Activated naive CD8-positive, alpha-beta T cell (primary cell): ENCODE results near the gene MED12.

Experiments
- H3K27ac Mint-ChIP-seq: one replicate; pipeline ENCODE4 v1.8.0; 2021; ENCODE audit warnings: mixed read lengths
- H3K27me3 Mint-ChIP-seq: one replicate; pipeline ENCODE4 v1.8.0; 2021; ENCODE audit warnings: mixed read lengths
- H3K36me3 Mint-ChIP-seq: one replicate; pipeline ENCODE4 v1.8.0; 2021; ENCODE audit warnings: mixed read lengths
- H3K4me1 Mint-ChIP-seq: one replicate; pipeline ENCODE4 v1.8.0; 2021; ENCODE audit warnings: low read depth, mixed read lengths
- H3K4me3 Mint-ChIP-seq: one replicate; pipeline ENCODE4 v1.8.0; 2021; ENCODE audit warnings: mild to moderate bottlenecking, mixed read lengths
- H3K9me3 Mint-ChIP-seq: one replicate; pipeline ENCODE4 v1.8.0; 2021; ENCODE audit warnings: low read depth, mixed read lengths

Gene MED12

DNA sequence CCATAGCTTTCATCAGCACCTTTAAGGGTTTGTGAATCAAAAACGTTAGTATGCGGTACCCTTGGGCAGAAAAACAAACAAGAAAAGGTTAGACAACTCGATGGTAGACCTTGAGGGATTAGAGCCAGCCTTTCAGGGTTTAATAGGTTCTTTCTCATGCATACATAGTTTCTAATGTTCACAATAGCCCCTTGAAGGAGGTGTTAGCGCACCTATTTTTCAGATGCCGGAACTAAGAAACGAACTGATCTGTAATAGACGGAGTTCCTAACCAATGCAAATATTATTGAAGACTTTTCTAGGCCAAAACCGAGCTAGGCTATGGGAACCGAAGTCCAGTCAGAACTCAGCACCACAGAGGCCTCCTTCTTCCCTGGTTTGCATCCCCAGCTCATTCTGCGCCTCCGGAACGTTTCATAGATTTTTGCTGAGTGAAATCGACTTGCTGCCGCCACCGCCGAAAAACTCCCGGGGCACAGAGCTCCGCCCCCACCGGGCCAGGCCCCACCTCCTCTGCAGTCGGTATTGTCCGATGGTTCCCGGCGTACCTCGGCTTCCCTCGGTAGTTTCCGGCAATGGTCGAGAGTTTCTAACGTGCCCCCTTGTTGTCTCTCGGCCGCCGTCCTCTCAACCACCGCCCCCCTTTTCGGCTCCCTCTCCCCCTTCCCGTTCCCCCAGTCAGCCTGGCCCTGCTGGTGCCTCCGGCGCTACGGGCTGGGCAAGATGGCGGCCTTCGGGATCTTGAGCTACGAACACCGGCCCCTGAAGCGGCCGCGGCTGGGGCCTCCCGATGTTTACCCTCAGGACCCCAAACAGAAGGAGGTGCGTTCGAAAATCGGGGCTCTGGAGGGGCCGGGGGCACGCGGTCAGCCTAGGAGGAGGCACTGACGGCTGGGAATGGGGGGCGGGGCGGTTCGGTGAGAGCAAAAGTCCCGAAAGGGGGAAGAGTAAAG is at the start of gene MED12:
TSS of gene MED12 (plus strand) at position 565 of the 953 bp plus-strand sequence. CDS start at position 724, 159 bp downstream.
- Mint-ChIP-seq H3K36me3 (no peaks in the 10 kb centered on the region), H3K4me1 (peaks cover 31% of the 10 kb centered on the region), H3K27ac (peak within 1 kb of the TSS; percentile 91), H3K4me3 (peak within 1 kb of the TSS; percentile 88), H3K9me3 (no peaks in the 10 kb centered on the region), H3K27me3 (no peaks in the 10 kb centered on the region)

DNA sequence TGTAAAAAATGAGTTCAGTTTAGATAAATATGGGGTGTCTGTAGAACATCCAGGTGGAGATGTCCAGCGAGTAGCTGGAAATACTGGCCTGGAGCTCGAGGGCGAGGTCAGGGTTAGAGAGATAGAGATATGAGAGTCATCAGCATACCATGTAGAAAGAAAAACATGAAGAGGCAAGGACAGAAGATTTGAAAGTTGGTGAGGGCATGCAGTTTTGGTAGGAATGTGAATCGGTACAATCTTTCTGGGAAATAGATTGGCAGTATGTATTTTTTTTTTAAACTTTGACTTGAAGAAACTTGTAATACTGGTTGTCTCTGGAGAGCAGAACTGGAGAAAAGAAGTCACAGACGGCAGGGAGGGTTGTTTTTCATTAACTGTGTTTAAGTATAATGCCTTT is 47.9 kb upstream of the MED12 start:
- peaks cover 15% of the 10 kb centered on the region for H3K4me1 Mint-ChIP-seq
- H3K36me3 Mint-ChIP-seq, result no peaks in the 10 kb centered on the region
- no peak overlapping the region for H3K4me3 Mint-ChIP-seq
- no peaks in the 10 kb centered on the region for H3K9me3 Mint-ChIP-seq
- no peaks in the 10 kb centered on the region for H3K27me3 Mint-ChIP-seq
- no peak overlapping the region for H3K27ac Mint-ChIP-seq

DNA sequence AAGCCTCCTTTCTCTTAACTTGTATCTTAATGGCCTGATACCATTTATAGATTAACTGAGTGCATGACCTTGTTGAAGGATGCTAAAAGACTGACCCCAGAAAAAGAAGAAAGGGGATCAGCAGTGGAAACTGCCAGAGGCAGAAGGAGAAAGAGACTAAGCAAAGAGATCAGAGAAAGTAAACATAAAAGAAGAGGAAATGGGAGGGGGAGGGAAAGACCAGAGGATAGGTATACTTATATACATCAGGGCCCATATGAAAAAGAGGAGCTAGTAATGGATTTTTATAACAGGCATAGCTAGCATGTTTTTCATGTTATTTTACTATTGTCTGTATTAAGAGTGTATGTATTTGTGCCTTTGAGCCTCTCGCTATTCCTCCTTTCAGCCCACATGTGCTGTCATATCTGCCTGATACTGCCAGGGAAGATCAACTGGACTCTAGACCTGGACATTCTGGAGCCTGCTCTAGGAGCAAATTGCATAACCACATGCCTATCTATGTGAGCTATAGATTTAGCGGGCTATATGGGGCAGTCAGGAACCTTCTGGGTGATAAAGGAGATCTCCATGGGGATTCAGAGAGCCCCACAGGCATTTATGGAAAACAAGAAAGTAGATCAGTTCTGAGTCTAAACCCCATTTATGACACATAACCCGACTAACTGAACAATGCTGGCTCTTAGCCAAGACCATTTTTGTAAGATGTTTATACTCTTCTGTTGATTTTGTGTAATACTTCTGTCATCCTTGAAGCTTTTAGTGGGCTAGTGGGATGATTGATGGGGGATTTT is 36.9 kb upstream of the MED12 start:
- no peaks in the 10 kb centered on the region for H3K27me3 Mint-ChIP-seq
- H3K27ac Mint-ChIP-seq, result no peak overlapping the region
- H3K36me3 Mint-ChIP-seq, result no peaks in the 10 kb centered on the region
- H3K9me3 Mint-ChIP-seq, result no peaks in the 10 kb centered on the region
- H3K4me1 Mint-ChIP-seq, result peaks cover 7% of the 10 kb centered on the region
- no peak overlapping the region for H3K4me3 Mint-ChIP-seq

DNA sequence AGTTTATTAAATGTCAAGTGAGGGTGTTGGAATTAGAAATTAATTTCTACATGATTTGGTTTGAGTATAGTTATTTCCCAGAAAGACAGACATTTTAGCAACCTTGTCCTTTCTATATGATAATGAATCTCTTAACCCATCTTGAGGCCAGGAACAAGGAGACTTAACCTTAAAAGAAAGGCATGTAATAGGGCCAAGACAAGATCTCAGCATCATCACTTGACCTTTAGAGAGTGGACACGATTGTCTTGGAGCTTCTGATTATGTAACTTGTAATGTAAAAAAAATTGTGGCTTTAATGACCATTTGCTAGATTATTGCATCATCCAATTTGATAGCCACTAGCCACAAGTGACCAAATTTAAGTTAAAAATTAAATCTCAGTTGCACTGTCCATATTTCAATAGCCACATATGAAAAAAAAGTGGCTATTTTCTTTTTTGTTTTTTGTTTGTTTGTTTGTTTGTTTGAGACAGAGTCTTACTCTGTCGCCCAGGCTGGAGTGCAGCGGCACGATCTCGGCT is 36.2 kb upstream of the MED12 start:
- Mint-ChIP-seq H3K9me3 (no peaks in the 10 kb centered on the region), H3K27ac (no peak overlapping the region), H3K27me3 (no peaks in the 10 kb centered on the region), H3K4me3 (no peak overlapping the region), H3K4me1 (peaks cover 7% of the 10 kb centered on the region), H3K36me3 (no peaks in the 10 kb centered on the region)

DNA sequence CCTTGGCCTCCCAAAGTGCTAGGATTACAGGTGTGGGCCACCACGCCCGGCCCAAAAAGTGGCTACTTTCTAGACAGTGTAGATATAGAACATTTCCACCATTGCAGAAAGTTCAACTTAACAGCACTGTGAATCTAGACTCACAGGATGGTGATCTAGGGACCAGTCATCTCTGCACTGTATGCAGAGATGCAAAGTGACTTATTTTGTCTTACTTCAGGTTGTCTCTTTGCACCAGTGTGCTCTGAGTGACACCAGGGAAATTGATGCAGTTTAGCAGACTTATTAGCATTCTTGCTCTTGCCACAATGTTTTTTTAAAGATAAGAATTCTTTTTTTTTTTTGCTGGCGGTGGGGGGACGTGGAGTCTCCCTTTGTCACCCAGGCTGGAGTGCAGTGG is 35.6 kb upstream of the MED12 start:
- no peak overlapping the region for H3K27ac Mint-ChIP-seq
- no peaks in the 10 kb centered on the region for H3K36me3 Mint-ChIP-seq

DNA sequence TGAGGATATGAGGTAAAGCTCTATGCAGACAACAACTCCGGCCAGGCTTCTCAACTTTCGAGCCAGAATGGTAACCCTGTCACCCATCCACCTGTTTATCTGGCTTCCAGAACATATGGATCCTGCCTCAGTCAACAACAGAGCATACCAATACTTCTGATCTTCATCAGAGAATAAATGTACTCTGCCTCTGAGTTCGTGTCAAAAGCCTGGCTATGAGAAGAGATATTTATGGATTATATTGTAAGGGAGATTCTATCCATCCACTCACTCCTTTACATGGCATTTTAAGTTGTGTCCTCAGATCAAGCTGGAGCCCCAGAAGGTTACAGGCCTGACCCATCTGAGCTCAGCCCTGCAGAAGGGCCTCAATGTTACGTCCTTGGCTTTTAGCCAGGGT is 32.5 kb upstream of the MED12 start:
- no peaks in the 10 kb centered on the region for H3K9me3 Mint-ChIP-seq
- no peak overlapping the region for H3K4me3 Mint-ChIP-seq

More for the DNA sequence above, 35.6 kb upstream of the MED12 start:
- no peak overlapping the region for H3K4me3 Mint-ChIP-seq
- no peaks in the 10 kb centered on the region for H3K9me3 Mint-ChIP-seq
- peaks cover 7% of the 10 kb centered on the region for H3K4me1 Mint-ChIP-seq
- H3K27me3 Mint-ChIP-seq, result no peaks in the 10 kb centered on the region

DNA sequence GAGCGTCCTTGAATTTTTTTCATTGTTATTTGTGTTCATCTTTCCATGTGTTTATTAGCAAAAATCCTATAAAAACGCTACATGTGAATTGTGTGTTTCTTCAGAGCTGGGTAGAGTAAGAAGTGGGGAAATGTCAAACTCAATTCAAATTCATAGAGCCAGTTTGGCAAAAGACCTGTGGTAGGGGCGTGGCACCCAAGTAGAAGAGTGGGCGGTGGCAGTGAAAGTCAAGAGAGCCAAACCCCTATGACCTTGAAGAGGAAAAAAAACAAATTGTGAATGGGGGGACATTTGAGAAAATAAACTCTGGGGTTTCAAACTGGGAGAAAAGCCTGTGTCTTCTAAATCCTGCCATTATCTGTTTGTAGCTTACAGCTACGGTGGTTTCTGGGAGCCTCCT is 27.1 kb upstream of the MED12 start:
- Mint-ChIP-seq H3K4me1 (peaks cover 8% of the 10 kb centered on the region), H3K36me3 (no peaks in the 10 kb centered on the region), H3K4me3 (no peak overlapping the region), H3K9me3 (no peaks in the 10 kb centered on the region), H3K27me3 (no peaks in the 10 kb centered on the region), H3K27ac (no peak overlapping the region)

More for the DNA sequence above, 32.5 kb upstream of the MED12 start:
- no peak overlapping the region for H3K27ac Mint-ChIP-seq
- H3K27me3 Mint-ChIP-seq, result no peaks in the 10 kb centered on the region
- H3K36me3 Mint-ChIP-seq, result no peaks in the 10 kb centered on the region
- H3K4me1 Mint-ChIP-seq, result peaks cover 7% of the 10 kb centered on the region

DNA sequence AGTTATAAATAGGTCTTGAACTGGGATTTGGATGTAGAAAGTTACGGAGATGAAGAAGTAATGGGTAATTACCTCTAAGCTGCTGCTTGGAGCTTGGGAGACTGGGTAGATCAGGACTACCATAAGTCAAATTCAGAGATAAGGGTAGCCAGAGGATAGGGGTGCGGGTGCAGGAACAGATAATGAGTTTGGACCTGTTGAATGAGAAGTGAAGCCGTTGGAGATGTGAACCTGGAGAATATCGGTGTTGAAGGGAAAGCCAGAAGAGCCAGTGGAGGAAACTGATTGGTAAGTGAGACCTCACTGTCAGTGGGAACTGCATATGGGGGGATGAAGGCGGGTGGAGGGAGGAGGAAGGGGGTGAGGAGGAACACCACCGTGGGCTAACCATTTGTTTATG is 23.4 kb upstream of the MED12 start:
- H3K36me3 Mint-ChIP-seq, result no peaks in the 10 kb centered on the region
- peak overlapping the region; percentile 97 for H3K4me3 Mint-ChIP-seq
- H3K4me1 Mint-ChIP-seq, result peaks cover 32% of the 10 kb centered on the region
- H3K27me3 Mint-ChIP-seq, result no peaks in the 10 kb centered on the region
- peak overlapping the region; percentile 70 for H3K27ac Mint-ChIP-seq
- no peaks in the 10 kb centered on the region for H3K9me3 Mint-ChIP-seq

DNA sequence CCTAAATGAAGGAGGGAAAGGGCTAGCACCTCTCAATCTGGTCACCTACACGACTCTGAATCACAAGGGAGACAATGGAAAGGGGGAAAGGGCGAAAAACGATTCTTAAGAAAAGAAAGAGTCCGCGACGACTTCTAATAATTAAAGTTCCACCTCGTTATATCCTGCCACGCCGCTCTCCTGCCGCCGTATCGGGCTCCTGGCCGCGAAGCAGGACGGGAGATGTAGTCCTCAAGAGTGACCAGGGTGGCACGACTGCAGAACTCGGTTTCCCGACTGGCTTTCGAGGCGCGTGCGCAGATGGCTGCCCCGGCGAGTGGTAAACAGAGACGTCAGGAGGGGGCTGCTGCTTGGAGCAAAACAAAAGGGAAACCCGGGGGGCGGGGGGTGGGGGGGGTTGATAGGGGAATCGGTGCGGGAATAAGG is 22.8 kb upstream of the MED12 start, which contains the start of gene FOXO4:
TSS of gene FOXO4 (plus strand) at position 297 of the 426 bp plus-strand sequence. CDS start 678 bp downstream, outside the sequence.
- H3K27me3 Mint-ChIP-seq, result no peaks in the 10 kb centered on the region
- no peaks in the 10 kb centered on the region for H3K36me3 Mint-ChIP-seq
- peaks cover 35% of the 10 kb centered on the region for H3K4me1 Mint-ChIP-seq
- no peaks in the 10 kb centered on the region for H3K9me3 Mint-ChIP-seq
- peak within 1 kb of the TSS; percentile 97 for H3K4me3 Mint-ChIP-seq
- H3K27ac Mint-ChIP-seq, result peak within 1 kb of the TSS; percentile 91

DNA sequence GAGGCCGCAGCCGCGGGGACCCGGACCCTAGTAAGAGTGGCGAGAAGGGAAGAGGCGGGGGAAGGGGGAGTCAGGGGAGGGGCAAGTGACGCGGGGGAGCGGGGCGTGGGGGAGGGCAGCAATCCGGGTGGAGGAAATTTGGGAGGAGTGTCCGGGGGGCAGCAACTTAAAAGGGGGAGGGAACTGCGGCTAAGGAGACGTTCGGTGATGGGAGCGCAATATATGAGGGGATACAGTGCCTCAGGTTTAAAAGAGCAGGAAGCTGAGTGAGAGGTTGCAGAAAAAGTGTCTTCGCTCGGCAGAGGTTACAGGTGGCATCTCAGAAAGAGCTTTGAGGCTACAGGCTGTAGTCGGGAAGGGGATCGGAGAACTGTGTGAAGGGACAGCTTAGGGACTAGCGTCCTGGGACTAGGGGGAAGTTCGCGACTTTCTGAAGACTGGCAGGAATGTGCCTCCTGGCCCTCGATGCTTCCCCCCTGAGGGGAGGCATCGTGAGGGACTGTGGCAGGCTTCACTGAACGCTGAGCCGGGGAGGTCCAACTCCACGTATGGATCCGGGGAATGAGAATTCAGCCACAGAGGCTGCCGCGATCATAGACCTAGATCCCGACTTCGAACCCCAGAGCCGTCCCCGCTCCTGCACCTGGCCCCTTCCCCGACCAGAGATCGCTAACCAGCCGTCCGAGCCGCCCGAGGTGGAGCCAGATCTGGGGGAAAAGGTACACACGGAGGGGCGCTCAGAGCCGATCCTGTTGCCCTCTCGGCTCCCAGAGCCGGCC is 22.2 kb upstream of the MED12 start:
- no peaks in the 10 kb centered on the region for H3K27me3 Mint-ChIP-seq
- peak overlapping the region; percentile 97 for H3K4me3 Mint-ChIP-seq
- H3K36me3 Mint-ChIP-seq, result no peaks in the 10 kb centered on the region
- peak overlapping the region; percentile 91 for H3K27ac Mint-ChIP-seq
- peaks cover 41% of the 10 kb centered on the region for H3K4me1 Mint-ChIP-seq
- H3K9me3 Mint-ChIP-seq, result no peaks in the 10 kb centered on the region

DNA sequence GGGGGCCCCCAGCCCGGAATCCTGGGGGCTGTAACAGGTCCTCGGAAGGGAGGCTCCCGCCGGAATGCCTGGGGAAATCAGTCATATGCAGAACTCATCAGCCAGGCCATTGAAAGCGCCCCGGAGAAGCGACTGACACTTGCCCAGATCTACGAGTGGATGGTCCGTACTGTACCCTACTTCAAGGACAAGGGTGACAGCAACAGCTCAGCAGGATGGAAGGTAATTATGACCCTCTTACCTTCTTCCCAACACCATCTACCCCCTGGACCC is 21.7 kb upstream of the MED12 start:
- Mint-ChIP-seq H3K36me3 (no peaks in the 10 kb centered on the region), H3K4me3 (peak overlapping the region; percentile 97), H3K27me3 (no peaks in the 10 kb centered on the region), H3K9me3 (no peaks in the 10 kb centered on the region), H3K27ac (no peak overlapping the region), H3K4me1 (peaks cover 46% of the 10 kb centered on the region)

DNA sequence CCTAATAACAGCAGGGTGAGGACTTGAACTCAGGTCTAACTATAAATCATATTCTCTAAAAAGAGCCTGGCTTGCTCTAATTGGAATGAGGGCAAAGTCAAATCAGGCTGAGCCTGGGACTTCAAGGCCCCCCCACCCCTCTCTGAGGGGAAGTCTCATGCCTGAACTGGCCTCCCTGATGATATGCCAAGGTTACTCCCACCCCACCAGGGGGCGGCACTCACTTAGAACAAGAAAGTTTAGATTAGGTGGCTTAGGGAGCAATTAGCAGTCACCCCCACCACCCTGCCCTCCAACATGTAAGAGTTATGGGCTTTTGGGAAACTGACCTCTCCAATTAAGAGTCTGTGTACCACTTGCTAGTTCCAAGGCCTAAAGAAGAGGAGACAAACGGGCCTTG is 20.1 kb upstream of the MED12 start:
- H3K27me3 Mint-ChIP-seq, result no peaks in the 10 kb centered on the region
- H3K4me1 Mint-ChIP-seq, result peaks cover 60% of the 10 kb centered on the region
- H3K9me3 Mint-ChIP-seq, result no peaks in the 10 kb centered on the region
- H3K36me3 Mint-ChIP-seq, result no peaks in the 10 kb centered on the region
- H3K27ac Mint-ChIP-seq, result peak overlapping the region; percentile 54
- H3K4me3 Mint-ChIP-seq, result peak overlapping the region; percentile 20

DNA sequence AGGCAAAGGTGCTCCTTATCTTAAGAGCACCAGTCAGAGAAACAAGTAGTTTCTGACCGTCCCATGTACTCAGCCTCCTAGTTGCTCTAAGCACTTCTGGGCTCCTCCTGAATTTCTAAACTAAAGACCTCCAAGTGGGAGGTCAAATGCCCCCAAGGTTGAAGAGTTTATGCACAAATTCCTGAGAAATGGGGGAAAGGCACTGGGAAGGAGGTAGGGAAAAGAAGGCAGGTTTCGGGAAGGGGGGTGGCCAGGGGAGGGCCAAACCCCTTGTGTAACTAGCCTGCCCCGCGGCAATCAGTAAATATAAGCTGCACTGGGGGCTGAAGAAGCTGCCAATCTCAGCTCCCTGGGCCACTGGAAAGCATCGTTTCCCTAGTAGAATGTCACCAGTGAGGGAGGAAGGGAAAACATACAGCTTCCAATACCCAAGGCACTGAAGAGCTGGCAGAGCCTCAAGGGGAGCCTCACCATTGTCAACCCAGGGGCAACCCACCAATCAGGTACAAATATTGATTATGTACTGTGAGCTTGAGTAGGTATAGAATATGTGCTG is 19.4 kb upstream of the MED12 start:
- Mint-ChIP-seq H3K4me3 (peak overlapping the region; percentile 50), H3K27ac (peak overlapping the region; percentile 50), H3K4me1 (peaks cover 64% of the 10 kb centered on the region)

DNA sequence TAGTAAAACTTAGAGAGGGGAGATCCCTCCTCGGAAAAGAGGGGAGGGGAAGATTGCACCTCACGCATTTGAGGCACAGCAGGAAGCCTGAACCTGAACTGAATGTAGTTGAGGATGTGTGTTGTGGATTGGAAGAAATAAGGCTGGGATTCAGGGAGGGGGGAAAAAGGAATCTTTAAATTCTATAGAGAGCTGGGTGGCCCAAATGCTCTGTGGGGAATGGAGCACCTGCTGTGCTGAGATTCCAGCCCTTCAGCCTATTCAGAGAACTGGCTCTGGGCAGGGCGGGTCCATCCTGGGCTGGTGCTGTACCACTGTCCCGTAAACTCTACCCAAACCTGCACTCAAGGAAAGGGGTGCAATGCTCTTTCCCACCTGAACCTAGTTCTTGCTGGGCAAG is 18.7 kb upstream of the MED12 start:
- Mint-ChIP-seq H3K4me3 (peak overlapping the region; percentile 50), H3K4me1 (peaks cover 71% of the 10 kb centered on the region), H3K36me3 (no peaks in the 10 kb centered on the region), H3K9me3 (no peaks in the 10 kb centered on the region), H3K27me3 (no peaks in the 10 kb centered on the region), H3K27ac (peak overlapping the region; percentile 50)

More for the DNA sequence above, 19.4 kb upstream of the MED12 start:
- Mint-ChIP-seq H3K36me3 (no peaks in the 10 kb centered on the region), H3K9me3 (no peaks in the 10 kb centered on the region), H3K27me3 (no peaks in the 10 kb centered on the region)
